Loucy (cell line): ENCODE measurements around the gene SCAMP1.

Source experiments
- H2AFZ ChIP-seq: fragments of 200-600 bp; sonication (generic); 2 replicates; pipeline ENCODE4 v1.6.0; 2016; ENCODE audit warnings: antibody characterized with exemption, mild to moderate bottlenecking, low read length, moderate library complexity
- H3F3A ChIP-seq: fragments of 200-600 bp; 2 replicates; pipeline ENCODE4 v1.6.0; 2016; ENCODE audit warnings: antibody characterized with exemption, low read depth, mild to moderate bottlenecking
- H3K27me3 ChIP-seq: fragments of 200-600 bp; sonication (generic); 2 replicates; pipeline ENCODE4 v1.6.1; 2014; ENCODE audit warnings: low read length, mild to moderate bottlenecking; ENCODE audit not compliant: insufficient read depth, poor library complexity, severe bottlenecking
- H3K36me3 ChIP-seq: fragments of 200-600 bp; sonication (generic); 2 replicates; pipeline ENCODE4 v1.6.1; 2016; ENCODE audit warnings: low read length; ENCODE audit not compliant: insufficient read depth
- H3K4me1 ChIP-seq: fragments of 200-600 bp; sonication (generic); 2 replicates; pipeline ENCODE4 v1.5.1; 2014; ENCODE audit warnings: low read length, mild to moderate bottlenecking; ENCODE audit not compliant: insufficient read depth, poor library complexity, severe bottlenecking
- H3K4me2 ChIP-seq: fragments of 200-600 bp; sonication (generic); 2 replicates; pipeline ENCODE4 v1.6.0; 2014; ENCODE audit warnings: antibody characterized with exemption, low read length, low read depth, mild to moderate bottlenecking; ENCODE audit not compliant: poor library complexity, severe bottlenecking
- H3K4me3 ChIP-seq: fragments of 200-600 bp; sonication (generic); 2 replicates; pipeline ENCODE4 v1.5.1; 2014; ENCODE audit warnings: low read length, mild to moderate bottlenecking, mixed read lengths; ENCODE audit not compliant: poor library complexity, severe bottlenecking
- H3K79me2 ChIP-seq: fragments of 200-600 bp; sonication (generic); 2 replicates; pipeline ENCODE4 v1.6.1; 2014; ENCODE audit warnings: low read length; ENCODE audit not compliant: insufficient read depth
- H3K9ac ChIP-seq: fragments of 200-600 bp; sonication (generic); 2 replicates; pipeline ENCODE4 v1.6.0; 2014; ENCODE audit warnings: mild to moderate bottlenecking, low read depth, low read length, moderate library complexity; ENCODE audit not compliant: poor library complexity, severe bottlenecking
- H3K9me2 ChIP-seq: fragments of 200-600 bp; sonication (generic); replicated peaks from 2 replicates; pipeline ENCODE4 v1.6.1; 2016; ENCODE audit warnings: low read depth, low read length, mixed read lengths
- H3K9me3 ChIP-seq: fragments of 200-600 bp; sonication (generic); 2 replicates; pipeline ENCODE4 v1.6.1; 2014; ENCODE audit warnings: mild to moderate bottlenecking, antibody characterized with exemption, low read length, low read depth; ENCODE audit not compliant: insufficient read depth
- H4K20me1 ChIP-seq: fragments of 200-600 bp; sonication (generic); 2 replicates; pipeline ENCODE4 v1.6.0; 2014; ENCODE audit warnings: antibody characterized with exemption, low read length, mild to moderate bottlenecking; ENCODE audit not compliant: insufficient read depth, poor library complexity, severe bottlenecking
- EZH2phosphoT487 ChIP-seq: fragments of 200-600 bp; IDR thresholded peaks from 2 replicates; pipeline ENCODE4 v1.6.1; 2018; ENCODE audit warnings: antibody characterized with exemption, mild to moderate bottlenecking, moderate library complexity, borderline replicate concordance
- TF ChIP-seq, protein P1 (sequence below): fragments of 200-600 bp; sonication (generic); conservative IDR thresholded peaks from 2 replicates; pipeline ENCODE4 v1.5.1; 2014; ENCODE audit warnings: mild to moderate bottlenecking, antibody characterized with exemption, low read length

Gene SCAMP1

DNA sequence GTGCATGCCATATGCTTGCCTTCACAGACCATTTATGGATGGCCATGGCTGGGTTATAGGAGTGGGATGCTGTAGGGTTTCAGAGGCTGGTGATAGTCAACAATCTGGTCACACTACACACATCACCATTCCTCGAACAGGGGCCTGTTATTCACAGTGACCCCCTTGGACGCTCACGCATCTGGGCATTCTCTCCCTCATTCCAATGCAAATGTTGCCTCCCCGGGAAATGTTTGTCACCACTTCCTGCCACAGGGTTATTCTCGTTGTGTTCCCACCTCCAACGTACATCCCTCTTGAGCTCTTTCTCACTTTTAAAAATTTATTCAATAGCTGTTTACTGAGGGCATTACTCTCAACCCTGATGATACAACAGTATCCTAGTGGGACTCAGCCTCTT, 135.4 kb downstream of the SCAMP1 start:
- Histone ChIP-seq H3K4me3 (no peak overlapping the region), H3K79me2 (peaks cover 55% of the 10 kb centered on the region), H3F3A (no peaks in the 10 kb centered on the region), H3K4me2 (peak overlapping the region; percentile 71), H3K27me3 (no peaks in the 10 kb centered on the region), H4K20me1 (no peaks in the 10 kb centered on the region), H2AFZ (no peak overlapping the region), H3K9me3 (no peaks in the 10 kb centered on the region), H3K9ac (peak overlapping the region; percentile 73), H3K36me3 (no peaks in the 10 kb centered on the region), H3K4me1 (peaks cover 52% of the 10 kb centered on the region), H3K9me2 (no peaks in the 10 kb centered on the region)
- TF ChIP-seq, protein P1, sequence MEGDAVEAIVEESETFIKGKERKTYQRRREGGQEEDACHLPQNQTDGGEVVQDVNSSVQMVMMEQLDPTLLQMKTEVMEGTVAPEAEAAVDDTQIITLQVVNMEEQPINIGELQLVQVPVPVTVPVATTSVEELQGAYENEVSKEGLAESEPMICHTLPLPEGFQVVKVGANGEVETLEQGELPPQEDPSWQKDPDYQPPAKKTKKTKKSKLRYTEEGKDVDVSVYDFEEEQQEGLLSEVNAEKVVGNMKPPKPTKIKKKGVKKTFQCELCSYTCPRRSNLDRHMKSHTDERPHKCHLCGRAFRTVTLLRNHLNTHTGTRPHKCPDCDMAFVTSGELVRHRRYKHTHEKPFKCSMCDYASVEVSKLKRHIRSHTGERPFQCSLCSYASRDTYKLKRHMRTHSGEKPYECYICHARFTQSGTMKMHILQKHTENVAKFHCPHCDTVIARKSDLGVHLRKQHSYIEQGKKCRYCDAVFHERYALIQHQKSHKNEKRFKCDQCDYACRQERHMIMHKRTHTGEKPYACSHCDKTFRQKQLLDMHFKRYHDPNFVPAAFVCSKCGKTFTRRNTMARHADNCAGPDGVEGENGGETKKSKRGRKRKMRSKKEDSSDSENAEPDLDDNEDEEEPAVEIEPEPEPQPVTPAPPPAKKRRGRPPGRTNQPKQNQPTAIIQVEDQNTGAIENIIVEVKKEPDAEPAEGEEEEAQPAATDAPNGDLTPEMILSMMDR: no peak
- TF ChIP-seq EZH2phosphoT487: no peak

DNA sequence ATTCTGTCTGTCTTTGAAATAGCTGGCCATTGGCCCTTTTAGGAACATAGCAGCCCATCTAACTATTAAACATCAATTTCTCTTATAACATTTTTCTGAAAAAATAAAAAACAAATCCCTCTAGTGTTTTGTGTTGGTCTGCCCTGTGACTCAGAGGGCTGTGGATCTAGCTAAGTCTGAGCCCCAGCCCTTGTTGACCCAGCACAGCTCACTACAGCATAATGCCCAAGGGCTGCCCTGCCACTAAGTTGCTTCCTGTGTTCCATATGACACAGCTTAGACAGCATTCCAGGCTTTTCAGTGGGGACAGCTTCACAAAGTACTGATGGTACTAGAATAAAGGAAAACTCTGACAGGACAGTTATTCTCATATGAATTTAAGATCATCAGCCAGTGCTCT, 136.0 kb downstream of the SCAMP1 start:
- H3K79me2 ChIP-seq: peaks cover 57% of the 10 kb centered on the region
- H3K4me2 ChIP-seq: peak overlapping the region; percentile 71
- H3K36me3 ChIP-seq: no peaks in the 10 kb centered on the region
- TF ChIP-seq, protein P1: no peak
- no peak for TF ChIP-seq EZH2phosphoT487
- H3K4me1 ChIP-seq: peaks cover 58% of the 10 kb centered on the region
- no peaks in the 10 kb centered on the region for H3K27me3 ChIP-seq
- H2AFZ ChIP-seq: no peak overlapping the region
- H4K20me1 ChIP-seq: no peaks in the 10 kb centered on the region
- H3K9ac ChIP-seq: peak overlapping the region; percentile 73
- no peaks in the 10 kb centered on the region for H3F3A ChIP-seq
- no peak overlapping the region for H3K4me3 ChIP-seq
- no peaks in the 10 kb centered on the region for H3K9me2 ChIP-seq
- H3K9me3 ChIP-seq: no peaks in the 10 kb centered on the region

DNA sequence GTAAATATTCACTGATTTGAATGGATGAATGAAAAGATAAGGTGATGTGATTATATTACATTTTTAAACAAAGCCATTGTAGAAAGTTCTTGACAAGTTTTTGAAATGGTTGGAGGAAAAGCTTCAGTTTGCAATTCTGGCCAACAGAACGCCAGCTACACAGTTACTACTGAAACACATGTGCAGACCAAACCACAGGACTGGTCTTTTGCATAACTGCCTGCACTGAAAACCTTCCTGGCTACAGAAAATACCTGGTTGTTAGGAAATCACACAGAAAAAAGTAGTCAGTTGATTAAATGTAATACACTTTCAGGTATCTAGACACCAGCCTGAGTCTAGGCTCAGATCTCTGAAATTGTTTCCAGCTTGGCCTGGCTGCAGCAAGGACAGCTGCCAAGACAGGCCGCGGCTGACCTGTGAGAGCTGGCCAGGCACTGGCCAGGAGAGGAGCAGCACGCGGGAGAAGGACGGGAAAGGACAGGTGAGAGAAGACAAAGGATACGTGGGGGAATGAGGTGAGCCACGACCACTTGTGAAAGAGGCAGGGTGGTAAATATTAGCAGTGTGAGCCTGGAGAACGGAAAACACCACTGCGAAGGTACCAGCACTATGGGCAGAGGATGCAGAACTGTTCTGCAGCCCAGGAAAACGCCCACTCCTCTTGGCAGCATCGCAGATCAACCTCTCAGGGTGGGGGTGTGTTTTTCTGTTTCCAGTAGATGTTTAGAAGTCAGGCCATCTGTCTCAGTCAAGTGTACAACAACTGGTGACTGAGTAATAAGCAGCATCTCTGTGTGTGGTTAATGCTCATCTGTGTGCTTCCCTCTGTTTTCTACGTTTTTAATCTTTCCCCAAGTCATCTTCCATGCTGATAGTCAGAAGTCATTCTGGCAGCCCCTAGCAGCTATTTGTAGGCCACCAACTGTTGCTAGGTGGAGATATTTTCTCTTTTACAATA, 137.4 kb downstream of the SCAMP1 start:
- Histone ChIP-seq H3K4me3 (peak overlapping the region; percentile 46), H2AFZ (no peak overlapping the region), H3K36me3 (no peaks in the 10 kb centered on the region), H3K4me1 (peaks cover 72% of the 10 kb centered on the region), H3K9ac (peak overlapping the region; percentile 73), H4K20me1 (no peaks in the 10 kb centered on the region), H3K4me2 (peak overlapping the region; percentile 71), H3K27me3 (no peaks in the 10 kb centered on the region), H3K9me3 (no peaks in the 10 kb centered on the region), H3F3A (no peaks in the 10 kb centered on the region), H3K9me2 (no peaks in the 10 kb centered on the region), H3K79me2 (peaks cover 52% of the 10 kb centered on the region)
- no peak for TF ChIP-seq EZH2phosphoT487
- TF ChIP-seq, protein P1: no peak
